Glomerular visceral epithelial cell (primary cell): Measurements from ENCODE around the gene CD300LF.

Source experiments
- DNase-seq: peaks from one replicate; pipeline ENCODE4 v3.0.0-alpha.2; 2016; ENCODE audit errors: extremely low spot score

The CD300LF gene

DNA sequence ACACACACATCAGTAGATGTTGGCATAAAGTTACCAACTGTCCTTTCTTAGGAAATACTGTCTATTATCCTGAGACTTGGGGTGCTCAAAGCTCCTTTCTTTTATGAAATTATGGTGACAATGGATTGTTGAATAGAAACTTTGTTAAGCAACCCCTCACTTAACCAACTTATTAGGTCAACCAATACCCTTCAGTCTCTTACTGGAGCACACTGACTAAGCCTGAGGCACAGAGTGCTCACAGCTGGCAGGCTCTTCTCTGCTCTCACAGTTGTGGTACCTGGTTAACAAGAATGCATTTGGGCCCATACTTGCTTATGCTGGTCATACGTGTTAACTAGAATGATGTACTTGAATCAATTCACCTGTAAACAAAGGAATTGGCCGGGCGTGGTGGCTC is 24.8 kb downstream of the CD300LF start:
- no peak for DNase-seq

DNA sequence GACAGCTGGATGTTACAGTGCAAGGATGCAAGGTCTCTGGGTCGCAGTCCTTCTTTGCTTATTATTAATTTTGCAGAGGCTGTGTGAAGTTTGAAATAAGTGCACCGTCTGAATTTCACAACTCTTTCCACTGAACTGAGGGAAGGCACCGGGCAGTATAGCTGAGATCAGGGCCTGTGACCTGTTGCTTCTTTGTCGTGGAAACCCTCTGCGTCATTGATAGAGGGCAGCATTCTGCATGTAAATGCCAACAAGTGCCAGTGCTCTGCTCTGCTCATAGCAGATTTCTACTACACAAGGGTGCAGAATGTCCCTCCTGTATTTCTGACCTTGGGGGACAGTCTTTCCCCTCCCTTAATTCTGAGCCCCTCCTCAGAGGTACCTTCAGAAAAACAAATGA is 26.0 kb downstream of the CD300LF start:
- no peak for DNase-seq

DNA sequence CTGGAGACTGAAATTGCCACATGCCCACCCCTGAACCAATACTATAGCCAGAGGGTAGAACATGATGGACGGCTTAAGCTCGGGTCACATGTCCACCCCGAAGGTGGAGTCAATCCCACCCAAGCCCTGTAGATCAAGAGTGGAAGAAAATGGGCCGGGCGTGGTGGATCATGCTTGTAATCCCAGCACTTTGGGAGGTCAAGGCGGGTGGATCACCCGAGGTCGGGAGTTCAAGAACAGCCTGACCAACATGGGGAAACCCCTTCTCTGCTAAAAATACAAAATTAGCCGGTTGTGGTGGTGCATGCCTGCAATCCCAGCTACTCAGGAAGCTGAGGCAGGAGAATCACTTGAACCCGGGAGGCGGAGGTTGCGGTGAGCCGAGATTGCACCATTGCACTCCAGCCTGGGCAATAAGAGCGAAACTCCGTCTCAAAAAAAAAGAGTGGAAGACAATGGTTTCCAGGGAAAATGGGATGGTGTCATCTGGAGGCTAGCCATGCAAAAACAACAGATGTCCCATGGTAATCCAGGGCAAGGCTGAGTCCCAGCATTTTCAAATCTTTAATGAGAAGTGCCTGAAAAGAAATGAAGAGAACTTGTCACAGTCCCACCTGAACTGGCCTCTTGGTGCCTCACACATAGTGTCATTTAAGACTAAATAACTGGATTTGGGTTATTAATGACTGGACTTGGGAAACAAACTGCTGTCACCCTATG is 30.1 kb downstream of the CD300LF start:
- DNase-seq = no peak

DNA sequence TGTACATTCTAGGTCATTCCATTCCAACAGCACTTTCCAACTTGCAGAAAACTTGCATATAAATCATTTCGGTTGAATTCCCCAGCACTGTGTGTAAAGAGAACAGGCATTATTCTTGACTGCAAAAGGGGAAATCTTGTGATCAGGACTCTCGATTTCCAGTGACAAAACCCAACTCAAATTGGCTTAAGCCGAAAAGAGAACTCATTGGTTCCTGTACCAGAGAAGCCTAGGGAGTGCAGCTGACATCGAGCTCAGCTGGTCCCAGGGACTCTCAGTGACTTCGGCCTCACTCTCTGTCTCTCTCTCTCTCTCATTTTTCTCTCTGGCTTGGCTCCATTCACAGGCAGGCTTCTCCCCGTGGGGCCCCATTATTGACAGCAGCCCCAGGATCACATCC is 30.7 kb downstream of the CD300LF start:
- DNase-seq = no peak

DNA sequence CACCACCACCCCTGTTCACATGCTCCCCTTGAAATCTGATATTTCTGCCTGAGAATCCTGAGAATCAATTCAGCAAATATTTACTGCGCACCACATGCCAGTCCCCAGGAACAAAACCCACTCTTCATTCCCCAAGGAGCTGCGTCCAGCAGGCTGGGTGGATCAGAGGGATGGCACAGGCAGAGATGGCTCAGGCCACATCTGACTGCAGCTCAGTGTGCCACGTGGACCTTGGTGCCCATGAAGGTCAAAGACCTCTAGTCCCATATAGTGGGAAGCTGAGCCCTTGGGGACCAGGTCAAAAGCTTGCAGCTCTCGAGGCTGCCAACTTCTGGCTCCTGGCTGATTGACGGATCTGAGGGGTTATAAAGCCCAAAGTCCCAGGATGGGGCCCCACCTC is 31.8 kb downstream of the CD300LF start:
- no peak for DNase-seq

DNA sequence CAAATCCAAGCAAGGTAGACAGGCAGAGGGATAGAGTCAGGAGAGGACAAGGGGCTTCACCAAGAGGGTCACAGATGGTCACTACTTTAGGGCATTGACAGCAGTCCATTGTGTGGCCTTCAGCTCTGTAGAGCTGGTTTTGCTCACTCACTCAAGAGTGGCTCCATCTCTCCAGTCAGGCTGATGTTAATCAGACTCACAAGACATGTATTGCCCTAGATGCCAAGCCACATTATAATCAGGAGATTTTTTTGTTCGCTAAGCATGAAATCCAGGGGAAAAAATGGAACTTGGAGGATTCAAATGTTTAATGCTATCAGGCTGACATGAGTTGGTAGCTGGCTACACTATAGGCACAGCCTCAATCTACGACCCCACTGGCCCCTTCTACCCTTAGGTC is 32.5 kb downstream of the CD300LF start:
- DNase-seq = no peak

DNA sequence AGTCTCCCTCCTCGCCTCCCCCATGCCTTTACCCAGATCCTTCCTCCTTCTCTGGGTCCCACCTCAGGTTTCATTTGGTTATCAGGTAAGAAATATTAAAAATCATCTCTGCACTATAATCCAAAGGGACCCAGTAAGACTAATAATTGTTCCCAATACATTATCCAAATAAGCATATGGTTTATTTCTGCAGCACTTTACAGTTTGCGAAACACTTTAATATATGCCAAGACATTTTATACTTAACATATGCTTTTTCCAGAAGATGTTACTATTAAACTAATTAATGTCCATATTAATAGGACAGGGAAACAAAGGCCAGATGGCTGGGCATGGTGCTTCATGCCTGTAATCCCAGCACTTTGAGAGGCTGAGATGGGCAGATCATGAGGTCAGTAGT is 33.3 kb downstream of the CD300LF start:
- no peak for DNase-seq

DNA sequence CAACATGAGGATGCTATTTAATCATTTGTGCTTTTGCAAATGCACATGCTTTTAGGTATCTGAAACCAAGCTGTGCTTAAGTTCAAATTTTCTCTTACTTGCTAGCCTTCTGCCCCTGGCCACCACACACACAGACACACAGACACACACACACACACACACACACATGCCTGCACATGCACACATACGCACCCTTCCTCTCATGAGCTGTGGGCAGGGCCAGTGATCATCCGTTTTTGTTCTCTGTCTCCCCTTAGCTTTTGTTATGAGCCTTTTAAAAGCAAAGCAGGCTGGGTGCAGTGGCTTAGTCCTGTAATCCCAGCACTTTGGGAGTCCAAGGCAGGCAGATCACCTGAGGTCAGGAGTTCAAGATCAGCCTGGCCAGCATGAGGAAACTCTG is 34.2 kb downstream of the CD300LF start:
- DNase-seq = no peak

DNA sequence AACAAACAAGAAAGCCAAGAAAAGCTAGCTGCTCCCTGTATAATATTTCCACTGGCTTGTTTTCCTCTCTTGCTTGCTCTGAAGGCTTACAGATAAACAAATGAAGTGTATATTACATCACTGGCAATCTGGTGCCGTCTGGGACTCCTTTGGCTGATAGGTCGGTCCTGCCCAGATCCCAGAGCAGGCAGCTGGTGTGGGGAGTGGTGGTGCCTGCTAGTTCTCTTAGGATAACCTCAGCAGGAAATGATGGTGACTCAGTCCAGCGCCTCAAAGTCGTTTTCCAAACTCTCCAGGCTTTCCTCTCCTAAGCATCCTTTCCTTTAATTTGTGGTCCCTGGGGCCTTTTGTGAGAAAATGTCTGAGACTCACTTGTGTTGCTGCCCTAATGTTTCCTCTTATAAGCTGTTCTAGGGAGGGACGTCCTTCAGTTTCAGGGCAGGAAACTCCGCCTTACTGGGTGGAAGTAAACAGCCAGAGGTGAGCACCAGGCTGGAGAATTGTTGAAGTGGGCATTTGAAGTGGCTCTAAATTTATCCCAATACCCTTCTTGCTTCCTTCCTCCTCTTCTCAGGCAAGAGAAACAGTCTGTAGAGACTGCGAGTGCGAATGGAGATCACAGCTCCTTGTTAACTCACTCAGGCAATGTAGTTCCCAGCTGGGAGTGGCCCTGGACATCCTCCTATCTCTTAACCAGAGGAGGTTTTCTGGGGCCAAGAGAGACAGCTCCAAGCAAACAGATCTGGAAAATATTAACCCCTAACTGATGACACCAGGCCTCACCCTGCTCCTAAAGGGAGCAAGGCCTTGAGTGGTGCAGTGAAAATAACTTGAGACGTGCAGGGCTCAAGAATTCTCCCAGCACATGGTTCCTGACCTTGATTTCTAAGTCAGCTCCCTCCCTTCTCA is 34.9 kb downstream of the CD300LF start:
- DNase-seq = no peak

DNA sequence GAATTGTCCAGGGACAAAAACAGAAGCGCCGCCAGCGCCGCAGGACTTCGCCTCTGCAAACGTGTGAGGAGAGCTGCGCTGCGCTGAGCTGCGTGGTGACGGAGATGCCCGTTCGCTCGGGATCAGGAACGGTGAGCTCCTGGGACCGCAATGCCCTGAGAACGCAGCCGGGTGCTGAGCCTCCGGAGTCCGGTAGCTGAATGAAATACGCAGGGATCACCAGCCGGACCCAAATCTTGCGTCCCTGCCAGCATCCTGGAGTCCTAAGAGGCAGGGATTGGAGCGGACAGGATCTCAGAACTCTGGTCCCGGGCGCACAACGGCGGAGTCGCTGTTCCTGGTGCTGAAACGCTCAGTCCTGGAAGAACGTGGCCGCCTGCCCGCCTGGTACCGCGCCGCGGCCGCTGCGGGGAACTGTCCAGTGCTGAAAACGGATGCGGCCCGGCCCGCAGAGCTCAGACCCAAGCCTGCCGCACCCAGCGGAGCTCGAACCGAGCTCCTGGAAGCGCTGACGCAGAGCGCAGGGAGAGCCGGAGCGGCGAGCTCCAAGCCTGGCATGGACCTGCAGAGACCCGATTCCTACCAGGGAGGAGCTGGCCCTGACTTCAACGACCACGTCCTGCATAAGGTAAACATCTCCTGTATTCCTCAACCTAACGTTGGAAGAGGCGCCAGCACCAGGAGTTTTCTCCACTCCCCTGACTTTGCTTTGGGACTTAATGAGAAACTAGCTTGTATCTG is 41.5 kb downstream of the CD300LF start:
- peak; percentile 61 for DNase-seq

DNA sequence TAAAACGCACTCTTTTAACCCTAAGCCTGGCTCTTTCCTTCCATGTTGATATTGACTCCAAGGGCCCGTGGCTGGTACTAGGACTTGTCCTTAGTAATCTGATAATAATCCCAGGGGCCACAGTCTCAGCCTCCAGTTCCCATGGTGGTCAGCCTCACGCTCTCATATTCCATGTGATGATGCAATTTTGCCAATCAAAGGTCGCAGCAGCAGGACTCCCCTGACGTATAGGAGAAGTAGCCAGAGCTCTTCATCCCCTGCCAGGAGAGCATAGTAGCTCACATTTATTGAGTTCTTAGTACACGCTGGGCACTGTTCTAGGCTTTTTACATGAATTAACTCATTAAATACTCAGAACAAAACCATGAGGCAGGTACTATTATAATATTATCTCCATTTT is 42.4 kb downstream of the CD300LF start:
- DNase-seq = no peak

DNA sequence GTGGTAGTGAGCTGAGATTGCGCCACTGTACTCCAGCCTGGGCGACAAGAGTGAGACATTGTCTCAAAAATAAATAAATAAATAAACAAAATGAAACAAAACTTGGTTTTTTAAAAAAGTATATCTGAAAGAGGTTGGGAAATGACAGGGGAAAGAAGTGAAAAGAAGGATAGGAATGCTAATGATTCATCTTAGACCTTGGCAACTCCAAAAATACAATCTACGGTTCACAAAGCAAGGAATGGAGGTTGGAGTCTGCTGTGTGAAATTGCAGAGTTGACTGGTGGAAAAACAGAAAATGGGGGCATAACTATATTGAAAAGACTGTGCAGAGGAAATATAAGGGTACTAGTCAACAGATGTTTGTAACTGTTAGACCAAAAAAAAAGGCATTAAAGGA is 49.2 kb downstream of the CD300LF start:
- no peak for DNase-seq

DNA sequence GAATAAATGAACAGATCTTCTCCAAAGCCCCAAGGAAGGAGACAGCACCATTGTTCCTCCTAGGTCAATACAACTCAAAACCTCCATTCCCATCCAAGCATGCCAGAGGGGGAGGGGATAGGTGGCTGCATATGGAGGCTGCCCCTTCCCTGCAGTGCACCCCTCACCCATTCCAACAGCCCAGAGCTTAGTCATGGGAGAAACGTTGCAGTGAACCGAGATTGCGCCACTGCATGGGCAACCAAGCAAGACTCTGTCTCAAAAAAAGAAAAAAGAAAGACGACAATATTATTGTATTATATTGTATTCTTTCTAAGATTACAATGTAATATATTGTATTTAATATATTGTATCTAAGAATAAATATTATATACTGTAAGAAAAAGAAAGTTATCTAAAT is 52.8 kb downstream of the CD300LF start:
- DNase-seq = no peak

DNA sequence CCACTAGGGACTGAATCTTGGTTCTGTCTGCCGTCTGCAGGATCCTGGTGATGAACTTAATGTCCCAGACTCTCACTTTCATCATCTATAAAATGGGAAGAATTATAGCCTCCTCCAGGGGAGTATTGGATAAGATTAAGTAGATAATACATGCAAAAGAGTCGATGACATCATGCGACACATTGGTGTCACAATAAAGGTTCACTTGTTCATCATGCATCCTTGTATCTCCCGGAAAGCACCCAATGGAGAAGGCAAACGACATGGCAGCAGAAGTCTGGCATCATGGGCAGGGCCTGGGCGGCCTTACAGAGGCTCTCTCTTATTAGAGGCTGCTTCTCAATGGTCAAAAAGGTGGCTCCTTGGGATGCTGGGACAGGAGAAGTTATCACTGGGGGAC is 54.1 kb downstream of the CD300LF start:
- no peak for DNase-seq

DNA sequence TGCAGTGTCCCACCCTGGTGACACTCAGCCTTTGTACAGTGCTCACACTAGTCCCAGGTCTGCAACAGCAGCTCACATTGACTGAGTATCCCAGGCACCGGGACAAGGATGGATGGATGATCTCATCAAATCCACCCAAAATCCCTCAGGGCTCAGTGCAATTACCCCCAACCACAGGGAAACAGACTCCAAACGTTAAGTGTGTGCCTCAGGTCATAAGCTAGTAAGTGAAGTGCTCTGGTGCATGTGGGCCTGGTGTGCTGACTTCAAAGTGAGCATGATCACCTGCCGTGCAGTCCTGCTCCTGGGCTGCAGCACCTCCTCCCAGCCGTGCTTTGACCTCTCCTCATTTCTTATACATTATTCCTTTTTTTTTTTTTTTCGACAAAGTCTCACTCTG is 58.0 kb downstream of the CD300LF start:
- DNase-seq = no peak

DNA sequence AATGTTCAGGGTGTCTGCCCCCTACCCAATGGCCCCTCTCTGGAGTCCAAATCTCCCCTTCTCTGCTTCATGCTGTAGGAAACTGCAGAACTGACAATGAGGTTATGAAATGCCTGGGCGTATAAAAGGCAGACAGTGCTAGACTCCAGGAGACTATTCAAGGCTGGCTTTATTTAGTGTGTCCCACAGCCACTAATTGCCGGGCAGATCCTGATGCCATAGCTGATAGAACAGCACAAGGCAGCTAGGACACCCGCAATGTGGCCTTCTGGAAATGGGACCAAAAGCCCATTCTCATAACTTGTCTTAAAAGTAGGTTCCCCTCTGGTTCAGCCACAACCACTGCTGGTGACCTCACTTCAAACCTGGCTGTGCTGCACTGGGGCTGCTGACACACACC is 60.7 kb downstream of the CD300LF start:
- DNase-seq = no peak

DNA sequence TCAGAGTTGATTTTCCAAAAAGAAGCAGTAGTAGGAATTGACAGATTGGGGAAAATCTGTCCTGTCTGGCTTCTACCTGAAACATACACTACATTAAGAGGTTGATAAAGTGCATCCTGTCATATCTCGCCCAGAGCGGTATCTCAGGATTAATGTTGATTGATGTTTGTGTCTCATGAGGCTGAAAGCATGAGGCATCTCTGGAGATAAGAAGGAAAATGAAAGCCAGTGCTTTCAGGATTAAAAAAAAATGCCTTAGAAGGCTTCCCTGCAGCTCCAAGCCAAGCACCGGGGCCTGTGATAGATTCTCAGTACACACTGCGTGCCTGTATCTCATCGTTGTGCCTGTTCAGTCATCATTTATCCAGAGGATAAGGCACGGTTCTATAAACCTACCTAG is 62.8 kb downstream of the CD300LF start:
- no peak for DNase-seq

DNA sequence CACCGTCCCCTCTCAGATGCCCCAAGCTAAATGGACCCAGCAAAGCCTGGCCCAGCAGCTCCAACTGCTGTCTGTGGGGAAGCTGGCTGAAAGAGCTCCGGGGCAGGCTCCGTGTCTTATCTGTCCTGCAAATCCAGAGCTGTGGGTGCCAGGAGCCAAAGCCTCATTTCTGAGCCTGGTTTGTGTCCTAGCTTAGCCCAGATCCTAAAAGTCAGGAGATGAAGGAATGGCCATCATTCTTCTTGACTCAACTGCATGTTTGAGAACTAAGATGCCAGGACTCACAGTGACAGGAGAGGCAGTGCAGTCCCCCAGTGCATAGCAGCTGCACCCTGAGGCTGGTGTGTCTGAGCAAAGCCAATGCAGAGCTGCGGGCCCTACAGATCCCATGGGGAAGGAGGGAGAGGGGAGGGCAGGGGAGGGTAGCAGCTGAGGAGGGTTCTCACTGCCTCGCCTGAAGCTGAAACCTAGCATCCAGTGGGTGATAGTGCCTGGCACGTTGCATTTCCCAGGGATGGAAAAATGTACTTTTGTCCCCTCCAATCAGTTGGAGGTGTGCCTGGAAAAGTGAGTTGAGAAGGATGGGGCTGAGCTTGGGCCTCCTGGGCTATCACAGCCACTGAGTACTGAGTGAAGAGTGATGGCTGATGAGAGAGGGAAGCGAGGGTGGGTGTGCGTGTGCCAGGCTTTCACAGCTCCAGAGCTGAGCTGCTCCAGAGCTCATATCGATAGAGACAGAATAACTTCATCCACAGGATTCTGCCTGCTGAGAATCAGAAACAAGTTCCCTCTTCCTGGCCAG is 64.7 kb downstream of the CD300LF start:
- DNase-seq = no peak

DNA sequence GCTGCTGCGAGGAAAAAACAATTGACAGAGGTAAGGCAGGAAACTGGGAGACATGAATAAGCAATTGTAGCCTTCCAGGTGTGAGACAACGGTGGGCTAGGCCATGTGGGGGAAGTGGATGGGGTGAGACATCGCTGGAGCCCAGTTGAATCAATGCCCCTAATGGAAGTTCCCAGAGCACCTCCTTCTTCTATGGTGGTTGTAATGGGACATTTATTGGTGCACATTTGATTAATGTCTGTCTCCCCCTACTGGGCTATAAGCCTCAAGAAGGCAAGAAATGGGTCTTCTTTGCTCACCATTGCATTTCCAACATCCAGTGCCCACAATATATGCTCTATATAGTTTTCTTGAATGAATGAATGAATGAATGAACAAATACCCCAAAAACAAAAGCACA is 66.5 kb downstream of the CD300LF start:
- peak; percentile 13 for DNase-seq

DNA sequence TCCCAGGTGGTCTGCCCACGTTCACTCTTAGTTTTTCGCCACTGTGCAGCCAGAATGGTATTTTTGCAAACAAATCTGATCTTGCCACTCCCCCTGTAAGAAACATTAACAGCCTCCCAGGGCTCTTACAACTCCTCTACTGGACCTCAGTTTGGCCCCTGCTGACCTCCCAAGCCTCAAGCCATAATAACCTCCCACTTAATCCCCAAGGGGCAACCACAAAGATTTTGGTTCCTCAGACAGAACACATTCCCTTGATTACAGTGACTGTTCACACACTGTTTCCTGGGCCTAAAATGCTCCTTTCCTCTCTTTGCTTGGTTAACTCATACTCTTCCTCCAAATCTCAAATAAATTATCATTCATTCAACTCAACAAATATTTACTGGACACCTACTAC is 67.7 kb downstream of the CD300LF start:
- no peak for DNase-seq

DNA sequence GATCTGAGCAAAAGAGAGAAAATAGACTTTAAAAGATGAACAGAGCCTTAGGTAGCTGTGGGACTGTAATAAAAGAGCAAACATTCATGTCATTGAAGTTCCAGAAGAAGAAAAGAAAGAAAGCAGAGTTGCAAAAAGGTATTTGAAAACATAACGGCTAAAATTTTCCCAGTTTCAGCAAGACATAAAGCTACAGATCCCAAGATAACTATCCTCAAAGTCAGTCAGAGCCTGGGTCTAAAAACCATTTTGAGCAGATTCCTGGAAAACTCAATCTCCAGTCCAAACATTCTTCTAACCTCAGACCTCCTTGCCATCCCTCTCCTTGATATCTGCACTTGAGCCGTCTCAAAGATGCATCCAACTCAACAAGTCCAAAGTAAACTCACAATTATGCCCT is 68.3 kb downstream of the CD300LF start:
- no peak for DNase-seq
